ENCODE results near the gene DNHD1. TPM values are rescaled to one million over a fixed set of nuclear protein-coding genes. Genes with fewer than 3 reads are reported as not detected.

DNHD1 gene
- total and polyA plus RNA-seq, 2 of the 8 experiments (the other 6 are each of a cell fraction or from before 2014, with no cell fraction given), result 5.0 to 6.8 TPM

GRCh38 chr11:6520265-6520664, 23.2 kb downstream of the DNHD1 start:
- no peak overlapping the region for H3K56ac ChIP-seq (replicated peaks; ENCODE audit: insufficient read length, low read depth, low read length)
- no peaks in the 10 kb centered on the region for H3K79me2 ChIP-seq (ENCODE audit: control insufficient read depth in 1 of 2, insufficient read depth in 2 of 2, low read length in 2 of 2)
- no peak overlapping the region for H3K4me2 ChIP-seq (ENCODE audit: insufficient read depth in 1 of 2, low read depth in 2 of 2, low read length in 2 of 2)
- H2BK15ac ChIP-seq (ENCODE audit: low read length), result no peak overlapping the region
- no peak overlapping the region; the same call in 1 of the 2 replicates for H4K8ac ChIP-seq (ENCODE audit: extremely low read depth, insufficient read depth, low read length)
- no peak overlapping the region for H3K27ac ChIP-seq (ENCODE audit: low read depth, low read length)
- H3K18ac ChIP-seq (ENCODE audit: extremely low read depth, low read length), result no peak overlapping the region
- no peak overlapping the region for H3K23ac ChIP-seq (ENCODE audit: insufficient read length)
- no peak overlapping the region for H3K14ac ChIP-seq (ENCODE audit: insufficient read length)
- no peak overlapping the region for H3K4ac ChIP-seq (replicated peaks; ENCODE audit: insufficient read length, low read depth, low read length)
- H2AK5ac ChIP-seq (ENCODE audit: low read depth, low read length), result no peak overlapping the region
- no peaks in the 10 kb centered on the region for H3K9me3 ChIP-seq (ENCODE audit: insufficient read depth in 2 of 2, low read depth in 1 of 2, low read length in 1 of 2)
- CTCF ChIA-PET (ENCODE audit: partially characterized antibody), result interaction anchor here (0.8 to 2.8 kb wide), 6 partner anchors 10 to 157 kb away, joined by 3 to 22 read pairs (median 4); no protein-coding TSS in a partner anchor
- H4K5ac ChIP-seq (ENCODE audit: insufficient read length, low read depth, low read length), result no peak overlapping the region
- H3K79me1 ChIP-seq (ENCODE audit: low read depth, low read length), result no peaks in the 10 kb centered on the region
- no peak overlapping the region for H4K91ac ChIP-seq (replicated peaks; ENCODE audit: insufficient read length, low read length)
- 97% methylated on average over 3 of the region's 3 CpGs; no CpG with 5 or more reads in 1 of the 2 experiments for WGBS, 2 experiments (ENCODE audit: extremely low coverage in 1 of 2, insufficient coverage in 1 of 2, insufficient read length in 1 of 2, insufficient replicate concordance in 2 of 2, low coverage in 1 of 2, low lambda C conversion rate in 2 of 2, missing lambda C conversion rate in 1 of 2)
- no peaks in the 10 kb centered on the region for H3K27me3 ChIP-seq (replicated peaks in 1 of 4; ENCODE audit: control insufficient read depth in 3 of 4, extremely low read depth in 1 of 4, insufficient read depth in 3 of 4, low read length in 3 of 4)
- no peak overlapping the region for H3K4me3 ChIP-seq (ENCODE audit: extremely low read depth in 1 of 4, insufficient read depth in 2 of 4, low read depth in 3 of 4, low read length in 4 of 4)
- H3K36me3 ChIP-seq (ENCODE audit: control insufficient read depth in 2 of 4, insufficient read depth in 4 of 4, low read length in 3 of 4), result 0 out of 8 replicates have a peak, but pooled peaks cover 0 to 3% (median 0%) of the 10 kb centered on the region in 4 experiments
- POLR2A ChIA-PET (ENCODE audit: partially characterized antibody), result interaction anchor here (0.8 kb wide), 1 partner anchor 12 kb away, joined by 3 read pairs; no protein-coding TSS in a partner anchor
- DNase-seq (ENCODE audit: low read depth in 1 of 2, low spot score in 2 of 2) (no peak), FAIRE-seq (no peak)
- H2AFZ ChIP-seq (ENCODE audit: low read length), result no peak overlapping the region
- no peaks in the 10 kb centered on the region for H3K23me2 ChIP-seq (ENCODE audit: low read depth, low read length)
- H4K20me1 ChIP-seq (replicated peaks in 1 of 2; ENCODE audit: control insufficient read depth in 1 of 2, insufficient read depth in 2 of 2, low read length in 2 of 2), result peaks cover 0 to 4% of the 10 kb centered on the region in 2 experiments
- H2BK12ac ChIP-seq (ENCODE audit: low read depth, low read length), result no peak overlapping the region
- no peak overlapping the region for H2BK5ac ChIP-seq (ENCODE audit: low read depth, low read length)
- H2BK120ac ChIP-seq (replicated peaks; ENCODE audit: low read depth, low read length), result no peak overlapping the region
- no peaks in the 10 kb centered on the region for H3K4me1 ChIP-seq (replicated peaks in 1 of 4; ENCODE audit: control insufficient read depth in 3 of 4, insufficient read depth in 4 of 4, low read length in 3 of 4)
- H3K9ac ChIP-seq (replicated peaks in 1 of 4; ENCODE audit: extremely low read depth in 1 of 4, low read depth in 3 of 4, low read length in 3 of 4), result no peak overlapping the region
- no peak overlapping the region for H2BK20ac ChIP-seq (ENCODE audit: low read length)
- no peak for TF ChIP-seq BRCA1 (IDR thresholded peaks at IDR 0.05; ENCODE audit: low read depth, low read length)
- no peak for TF ChIP-seq TCF12 (IDR thresholded peaks at IDR 0.05; ENCODE audit: low read depth, low read length)
- no peak for TF ChIP-seq SP4 (IDR thresholded peaks at IDR 0.05; ENCODE audit: low read length)
- TF ChIP-seq HDAC6 (IDR thresholded peaks at IDR 0.05; ENCODE audit: low read depth, low read length), result no peak
- no peak for TF ChIP-seq ZNF274 (IDR thresholded peaks at IDR 0.05; ENCODE audit: borderline replicate concordance, extremely low read depth, low read length)
- no peak for TF ChIP-seq ATF2 (IDR thresholded peaks at IDR 0.05; ENCODE audit: low read length)
- TF ChIP-seq RFX5 (IDR thresholded peaks at IDR 0.05; ENCODE audit: borderline replicate concordance, low read depth, low read length), result no peak
- TF ChIP-seq YY1 (IDR thresholded peaks at IDR 0.05; ENCODE audit: low read depth, low read length), result no peak
- TF ChIP-seq ATF3 (IDR thresholded peaks at IDR 0.05; ENCODE audit: insufficient read depth, low read depth, low read length), result no peak
- no peak for TF ChIP-seq JUN (IDR thresholded peaks at IDR 0.05; ENCODE audit: low read depth, low read length)
- no peak for TF ChIP-seq POU5F1 (IDR thresholded peaks at IDR 0.05; ENCODE audit: low read depth, low read length)
- no peak for TF ChIP-seq ASH2L (IDR thresholded peaks at IDR 0.05; ENCODE audit: low read length)
- no peak for TF ChIP-seq KDM1A (IDR thresholded peaks at IDR 0.05; ENCODE audit: borderline replicate concordance, low read length)

All from H1 (cell line).